Lung (tissue), 12 donors: ENCODE measurements around the gene ARHGAP18. TPM values are rescaled to one million over a fixed set of nuclear protein-coding genes. Genes with fewer than 3 reads are reported as not detected.

ENCODE experiments used
- ATAC-seq: fragments of 200-7000 bp; cut with Tn5 transposase; one replicate; pipeline ENCODE4 v1.9.1; 2020; ENCODE audit warnings: moderate number of reproducible peaks; ENCODE audit not compliant: insufficient read depth, low FRiP score
- DNase-seq, 3 donors: peaks; one replicate each; pipeline ENCODE4 v3.0.0-alpha.2; 2013 to 2017
- H3K27ac ChIP-seq, 2 donors: one replicate each; pipeline ENCODE4 v1.5.1; 2013; ENCODE audit warnings: mild to moderate bottlenecking in 2 of 2, moderate library complexity in 2 of 2, control low read depth in 1 of 2, inconsistent platforms in 1 of 2, low read depth in 1 of 2, low read length in 1 of 2
- H3K27me3 ChIP-seq, 3 donors: one replicate each; pipeline ENCODE4 v1.5.1; 2013; ENCODE audit warnings: low read length in 2 of 3; ENCODE audit not compliant: control insufficient read depth in 3 of 3, insufficient read depth in 3 of 3
- H3K36me3 ChIP-seq, 4 donors: one replicate each; pipeline ENCODE4 v1.5.1; 2013; ENCODE audit warnings: low read length in 4 of 4, mild to moderate bottlenecking in 1 of 4, moderate library complexity in 1 of 4; ENCODE audit not compliant: control insufficient read depth in 4 of 4, insufficient read depth in 4 of 4
- H3K4me1 ChIP-seq, 5 donors: one replicate each; pipeline ENCODE4 v1.5.1; 2013; ENCODE audit warnings: low read length in 5 of 5, mild to moderate bottlenecking in 2 of 5, moderate library complexity in 1 of 5; ENCODE audit not compliant: control insufficient read depth in 5 of 5, insufficient read depth in 5 of 5
- H3K4me3 ChIP-seq: one replicate; pipeline ENCODE4 v1.5.1; 2013; ENCODE audit warnings: mild to moderate bottlenecking, control low read depth, moderate library complexity
- H3K9ac ChIP-seq, 2 donors: one replicate each; pipeline ENCODE4 v1.5.1; 2013; ENCODE audit warnings: low read length in 2 of 2, control low read depth in 1 of 2; ENCODE audit not compliant: insufficient read depth in 1 of 2
- H3K9me3 ChIP-seq, 4 donors: one replicate each; pipeline ENCODE4 v1.5.1; 2013; ENCODE audit warnings: low read length in 3 of 4, mild to moderate bottlenecking in 1 of 4, moderate library complexity in 1 of 4; ENCODE audit not compliant: control insufficient read depth in 4 of 4, insufficient read depth in 3 of 4
- CTCF ChIP-seq: IDR thresholded peaks from 2 replicates; pipeline ENCODE4 v1.5.1; 2012; ENCODE audit warnings: mild to moderate bottlenecking; ENCODE audit errors: control extremely low read depth, extremely low read depth
- WGBS, 2 donors: extraction: QIAGEN DNeasy Blood & Tissue Kit; methylation state at CpG; one replicate each; pipeline ENCODE4 v1.1.7; 2013; 5-methylcytosine and 5-hydroxymethylcytosine counted together
- polyA plus RNA-seq, 2 donors: library from polyadenylated mRNA; stranded (reverse); fragments of 200-250 nt; gene quantifications; one replicate each; pipeline ENCODE4 v1.2.1, GENCODE V29; 2013
- total RNA-seq, 2 donors: library from RNA; depleted of rRNA in 1 of 2; stranded (reverse); fragments of >200 nt in 1 of 2; gene quantifications; one replicate each; pipeline ENCODE4 v1.2.1, GENCODE V29; 2014 to 2021
- donor health status: control.
- donor health status: control.
- donor health status: Bipolar disorder and iron deficiency.
- donor health status: healthy.
- donor health status: DM: yes; HTN: yes; CAD: no.

The ARHGAP18 gene
- total and polyA plus RNA-seq, 4 donors = 16.4 to 70.7 (median 33.0) TPM

DNA sequence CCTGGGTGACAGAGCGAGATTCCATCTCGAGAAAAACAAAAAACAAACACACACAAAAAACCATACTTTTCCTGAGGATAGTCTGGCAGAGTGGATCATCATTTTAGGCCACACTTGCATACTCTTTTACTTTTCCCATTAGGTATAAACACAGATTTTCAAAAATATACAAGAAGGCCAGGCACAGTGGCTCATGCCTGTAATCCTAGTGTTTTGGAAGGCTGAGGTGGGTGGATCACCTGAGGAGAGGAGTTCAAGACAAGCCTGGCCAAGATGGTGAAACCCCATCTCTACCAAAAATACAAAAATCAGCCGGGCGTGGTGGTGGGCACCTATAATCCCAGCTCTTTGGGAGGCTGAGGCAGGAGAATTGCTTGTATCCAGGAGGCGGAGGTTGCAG is 85.5 kb downstream of the ARHGAP18 start:
- DNase-seq = no peak
- Histone ChIP-seq H3K9me3 (no peaks in the 10 kb centered on the region), H3K27ac (no peak overlapping the region), H3K27me3 (no peaks in the 10 kb centered on the region), H3K36me3 (peaks cover 0 to 4% (median under 1%) of the 10 kb centered on the region in 4 donors), H3K9ac (no peak overlapping the region), H3K4me3 (no peak overlapping the region), H3K4me1 (peaks cover 0 to 1% (median 0%) of the 10 kb centered on the region in 5 donors)
- no peak for TF ChIP-seq CTCF
- WGBS, 2 donors = 88 to 99% methylated on average over 5 of the region's 5 CpGs
- no peak for ATAC-seq

DNA sequence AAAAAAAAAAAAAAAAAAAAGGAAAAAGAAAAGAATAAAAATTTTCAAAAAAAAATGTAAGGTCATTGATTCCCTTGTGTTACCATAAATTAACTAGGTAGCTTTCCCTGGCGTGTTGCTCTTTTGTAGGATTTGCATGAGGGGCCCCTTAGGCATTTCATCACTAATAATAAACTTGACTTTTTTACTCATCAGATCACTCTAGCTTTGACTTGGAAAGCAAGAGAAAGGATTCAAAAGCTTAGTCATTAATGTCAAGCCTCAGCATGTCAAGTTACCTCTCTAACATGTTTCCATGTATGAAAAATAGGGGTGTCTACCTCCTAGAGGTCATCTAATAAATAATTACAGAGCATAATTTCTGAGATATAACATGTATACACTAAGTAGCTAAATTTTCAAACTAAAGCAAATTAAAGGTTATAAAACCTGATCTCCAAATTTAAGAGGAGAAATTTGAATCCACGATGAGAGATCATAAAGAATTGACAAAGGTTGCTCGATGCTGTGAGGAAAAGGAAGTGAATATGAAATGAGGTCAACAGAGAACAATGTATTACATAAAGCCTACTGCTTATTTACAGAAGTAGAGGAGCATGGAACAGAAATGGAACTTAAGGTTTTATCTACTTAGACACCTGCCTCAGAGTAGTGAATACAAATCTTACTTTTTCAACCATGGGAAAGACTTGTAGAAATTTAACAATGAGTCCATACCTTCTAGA is 86.8 kb downstream of the ARHGAP18 start:
- no peak for TF ChIP-seq CTCF
- no peak overlapping the region for H3K4me3 ChIP-seq
- H3K9ac ChIP-seq = no peak overlapping the region
- no peaks in the 10 kb centered on the region for H3K27me3 ChIP-seq
- H3K9me3 ChIP-seq = no peaks in the 10 kb centered on the region
- peaks cover 0 to 4% (median under 1%) of the 10 kb centered on the region in 4 donors for H3K36me3 ChIP-seq
- H3K4me1 ChIP-seq = peaks cover 0 to 1% (median 0%) of the 10 kb centered on the region in 5 donors
- DNase-seq (no peak), ATAC-seq (no peak)
- no peak overlapping the region for H3K27ac ChIP-seq
- 53 to 68% methylated on average over 3 of the region's 3 CpGs for WGBS, 2 donors

DNA sequence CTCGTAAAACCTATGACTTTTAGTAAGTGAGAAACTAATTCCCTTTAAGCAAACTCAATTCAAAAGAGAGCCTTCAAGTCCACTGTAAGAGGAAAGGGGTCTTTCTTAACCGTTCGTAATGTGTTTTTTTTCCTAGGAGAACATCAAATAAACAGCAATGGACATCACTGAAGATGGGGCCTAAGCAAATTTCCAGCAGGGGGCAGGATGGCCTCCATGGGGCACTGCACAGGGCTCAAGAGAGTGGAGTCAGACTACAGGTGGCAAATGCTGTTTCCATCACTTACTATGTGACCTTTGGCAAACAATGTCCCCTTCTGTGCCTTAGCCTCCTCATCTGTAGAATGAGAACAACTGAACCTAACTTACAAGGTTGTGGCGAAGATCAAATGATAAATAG is 88.7 kb downstream of the ARHGAP18 start:
- DNase-seq (no peak), ATAC-seq (no peak)
- H3K9me3 ChIP-seq = no peaks in the 10 kb centered on the region
- H3K36me3 ChIP-seq = peaks cover 0 to 4% (median 2%) of the 10 kb centered on the region in 4 donors
- 93 to 96% methylated on average over 4 of the region's 4 CpGs for WGBS, 2 donors
- no peak overlapping the region for H3K27ac ChIP-seq
- no peak overlapping the region for H3K9ac ChIP-seq
- H3K27me3 ChIP-seq = no peaks in the 10 kb centered on the region
- H3K4me3 ChIP-seq = no peak overlapping the region
- peaks cover 0 to 1% (median 0%) of the 10 kb centered on the region in 5 donors for H3K4me1 ChIP-seq
- TF ChIP-seq CTCF = peak; percentile 17
